ENCODE results near the gene TET1.
"Not testable (repeated sequence)": the region's sequence is repeated elsewhere in the genome, so short reads cannot be mapped to it uniquely, and the experiment has no call there.

DNA sequence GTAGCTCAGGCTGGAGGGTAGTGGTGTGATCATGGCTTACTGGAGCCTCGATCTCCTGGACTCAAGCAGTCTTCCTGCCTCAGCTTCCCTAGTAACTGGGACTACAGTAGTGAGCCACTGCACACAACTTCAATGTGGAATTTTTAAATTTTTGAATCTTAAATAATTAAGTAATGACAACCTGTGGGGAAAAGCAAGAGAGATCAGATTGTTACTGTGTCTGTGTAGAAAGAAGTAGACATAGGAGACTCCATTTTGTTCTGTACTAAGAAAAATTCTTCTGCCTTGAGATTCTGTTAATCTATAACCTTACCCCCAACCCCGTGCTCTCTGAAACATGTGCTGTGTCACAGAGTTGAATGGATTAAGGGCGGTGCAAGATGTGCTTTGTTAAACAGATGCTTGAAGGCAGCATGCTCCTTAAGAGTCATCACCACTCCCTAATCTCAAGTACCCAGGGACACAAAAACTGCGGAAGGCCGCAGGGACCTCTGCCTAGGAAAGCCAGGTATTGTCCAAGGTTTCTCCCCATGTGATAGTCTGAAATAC, 34.6 kb upstream of the TET1 start:
- TF ChIP-seq, protein P1, sequence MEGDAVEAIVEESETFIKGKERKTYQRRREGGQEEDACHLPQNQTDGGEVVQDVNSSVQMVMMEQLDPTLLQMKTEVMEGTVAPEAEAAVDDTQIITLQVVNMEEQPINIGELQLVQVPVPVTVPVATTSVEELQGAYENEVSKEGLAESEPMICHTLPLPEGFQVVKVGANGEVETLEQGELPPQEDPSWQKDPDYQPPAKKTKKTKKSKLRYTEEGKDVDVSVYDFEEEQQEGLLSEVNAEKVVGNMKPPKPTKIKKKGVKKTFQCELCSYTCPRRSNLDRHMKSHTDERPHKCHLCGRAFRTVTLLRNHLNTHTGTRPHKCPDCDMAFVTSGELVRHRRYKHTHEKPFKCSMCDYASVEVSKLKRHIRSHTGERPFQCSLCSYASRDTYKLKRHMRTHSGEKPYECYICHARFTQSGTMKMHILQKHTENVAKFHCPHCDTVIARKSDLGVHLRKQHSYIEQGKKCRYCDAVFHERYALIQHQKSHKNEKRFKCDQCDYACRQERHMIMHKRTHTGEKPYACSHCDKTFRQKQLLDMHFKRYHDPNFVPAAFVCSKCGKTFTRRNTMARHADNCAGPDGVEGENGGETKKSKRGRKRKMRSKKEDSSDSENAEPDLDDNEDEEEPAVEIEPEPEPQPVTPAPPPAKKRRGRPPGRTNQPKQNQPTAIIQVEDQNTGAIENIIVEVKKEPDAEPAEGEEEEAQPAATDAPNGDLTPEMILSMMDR (IDR thresholded peaks at IDR 0.05), result not testable (repeated sequence)
- not testable (repeated sequence) for TF ChIP-seq POLR2A (IDR thresholded peaks at IDR 0.05; ENCODE audit: low read depth)
